Hypothalamus (tissue), 51 donors: ENCODE results near the gene DIP2C.
"Not testable (repeated sequence)": the region's sequence is repeated elsewhere in the genome, so short reads cannot be mapped to it uniquely, and the experiment has no call there.

Source experiments
- DNase-seq, 51 donors: peaks; one replicate each; lab custom pipeline; 2025; lab: John Stamatoyannopoulos, UW

Gene DIP2C

GRCh38 chr10:436911-437665, 252.4 kb downstream of the DIP2C start:
- no peak for DNase-seq

DNA sequence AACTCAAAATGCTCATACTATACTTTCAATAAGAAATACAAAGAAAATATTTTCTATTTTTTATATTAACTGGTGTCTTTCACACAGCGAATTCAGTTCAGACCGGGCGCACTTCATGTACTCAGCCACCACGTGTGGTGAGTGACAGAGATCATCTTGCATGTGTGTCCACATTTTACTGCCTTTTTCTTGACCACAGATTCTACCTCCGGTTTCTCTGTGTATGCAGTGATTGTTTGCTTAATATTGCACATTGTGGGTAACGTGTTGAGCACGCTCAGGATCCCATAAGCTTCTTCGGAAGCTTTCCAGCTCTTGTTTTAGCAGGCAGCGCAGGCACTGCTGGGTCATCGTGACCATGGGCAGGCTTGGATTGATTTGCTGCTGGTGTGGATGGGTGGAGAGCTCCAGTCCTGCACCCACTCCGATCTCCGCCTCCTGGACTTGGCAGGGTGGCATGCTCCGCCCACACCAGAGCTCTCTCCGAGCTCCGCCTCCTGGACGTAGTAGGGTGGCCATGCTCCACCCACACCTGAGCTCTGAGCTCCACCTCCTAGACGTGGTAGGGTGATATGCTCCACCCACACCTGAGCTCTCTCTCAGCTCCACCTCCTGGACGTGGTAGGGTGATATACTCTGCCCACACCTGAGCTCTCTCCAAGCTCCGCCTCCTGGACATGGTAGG, 253.3 kb downstream of the DIP2C start:
- no peak for DNase-seq

DNA sequence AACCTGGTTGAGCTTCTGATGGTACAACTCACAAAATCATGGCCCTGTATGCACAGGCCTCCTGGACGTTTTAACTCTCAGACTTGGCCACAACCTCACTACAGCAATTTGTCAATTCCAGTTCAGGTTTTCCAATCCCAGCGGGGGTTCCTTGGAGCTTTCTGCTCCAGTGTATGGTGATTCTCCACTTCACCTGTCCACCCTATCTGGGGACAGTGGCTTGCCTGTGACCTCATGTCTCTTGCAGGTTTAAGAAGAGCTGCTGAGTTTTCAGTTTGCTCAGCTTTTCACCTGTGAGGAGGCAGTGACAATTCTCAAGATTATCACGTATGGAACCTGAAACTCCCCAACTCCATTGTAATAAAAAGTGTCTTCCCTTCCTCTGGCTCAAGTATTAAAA, 254.1 kb downstream of the DIP2C start:
- DNase-seq = no peak

- DNase-seq = no peak
Measured at GRCh38 chr10:429696-430095, 259.8 kb downstream of the DIP2C start.

DNA sequence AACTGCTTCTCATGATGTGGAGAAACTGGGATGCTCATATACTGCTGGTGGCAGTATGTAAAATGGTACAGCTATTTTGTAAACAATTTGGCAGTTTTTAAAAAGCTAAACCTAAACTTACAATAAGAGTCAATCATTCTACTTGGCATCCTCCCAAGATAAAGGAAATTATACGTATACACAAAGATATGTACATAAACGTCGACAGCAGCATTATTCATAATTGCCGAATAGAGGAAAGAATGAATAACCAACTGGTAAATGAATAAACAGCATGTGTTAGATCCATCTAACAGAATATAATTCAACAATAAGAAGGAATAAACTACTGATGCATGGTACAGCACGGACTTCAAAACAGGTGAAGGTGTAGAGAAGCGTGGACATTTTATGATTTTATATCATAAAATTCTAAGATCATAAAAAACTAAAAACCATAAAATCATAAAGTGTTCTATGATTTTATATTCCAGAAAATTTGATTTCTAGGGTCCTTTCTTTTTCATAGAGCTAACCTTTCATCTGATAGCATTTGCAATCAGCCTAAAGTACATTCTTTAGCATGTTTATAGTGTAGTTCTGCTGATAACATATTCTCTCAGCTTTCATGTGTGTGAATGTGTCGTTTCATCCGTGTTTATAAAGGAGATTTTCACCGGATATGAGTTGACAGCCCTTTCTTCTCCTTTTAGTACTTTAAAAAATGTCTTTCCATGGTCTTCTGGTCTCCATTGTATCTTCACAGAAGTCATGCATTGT, 261.5 kb downstream of the DIP2C start:
- no peak for DNase-seq

DNA sequence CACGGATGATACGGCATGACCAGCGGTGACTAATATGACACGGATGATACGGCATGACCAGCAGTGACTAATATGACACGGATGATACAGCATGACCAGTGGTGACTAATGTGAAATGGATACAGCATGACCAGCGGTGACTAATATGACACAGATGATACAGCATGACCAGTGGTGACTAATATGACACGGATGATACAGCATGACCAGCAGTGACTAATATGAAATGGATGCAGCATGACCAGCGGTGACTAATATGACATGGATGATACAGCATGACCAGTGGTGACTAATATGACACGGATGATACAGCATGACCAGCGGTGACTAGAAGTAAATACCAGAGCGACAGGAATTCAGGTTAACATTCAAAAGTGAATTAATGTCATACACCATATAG, 264.1 kb downstream of the DIP2C start:
- DNase-seq = not testable (repeated sequence)

GRCh38 chr10:424724-425123, 264.7 kb downstream of the DIP2C start:
- not testable (repeated sequence) for DNase-seq

DNA sequence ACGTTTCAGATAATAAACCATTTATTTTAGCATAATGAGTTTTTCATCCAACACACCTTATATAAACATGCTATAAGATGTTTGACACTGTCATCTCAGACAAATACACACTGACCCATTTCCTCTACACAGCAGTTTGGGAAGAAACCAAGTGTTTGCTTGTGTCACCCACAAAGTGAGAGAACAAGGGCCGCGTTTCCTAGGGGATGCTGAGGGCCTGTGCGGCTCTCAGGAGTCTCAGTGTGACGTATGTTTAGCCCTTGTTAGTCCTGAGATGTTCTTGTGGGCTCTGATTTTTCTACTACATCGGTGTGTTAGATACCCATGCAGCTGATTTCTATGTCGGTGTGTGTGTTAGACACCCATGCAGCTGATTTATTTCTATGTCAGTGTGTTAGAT, 266.3 kb downstream of the DIP2C start:
- peak in 14 of 51 donors; percentile 7 to 61 (median 24) for DNase-seq

DNA sequence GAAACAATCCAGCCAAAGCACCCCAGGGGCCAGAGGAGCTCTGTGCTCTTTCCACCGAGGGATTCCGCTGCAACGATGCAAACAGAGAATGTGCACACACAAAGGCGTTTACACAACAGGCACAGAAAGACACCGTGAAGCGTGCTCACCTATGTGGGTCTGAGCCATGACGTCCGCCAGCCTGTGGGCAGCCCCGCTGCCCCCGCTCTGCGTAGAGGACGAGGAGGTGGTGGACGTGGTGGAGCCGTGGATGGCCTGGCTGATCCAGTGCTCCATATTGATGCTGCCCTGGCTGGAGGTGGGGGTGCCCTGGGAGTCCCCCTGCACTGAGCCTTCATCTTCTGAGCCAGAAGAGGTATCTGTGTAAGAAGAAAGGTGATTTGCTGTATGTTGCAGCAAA, 266.8 kb downstream of the DIP2C start:
- no peak for DNase-seq

GRCh38 chr10:422241-422640, 267.2 kb downstream of the DIP2C start:
- no peak for DNase-seq

GRCh38 chr10:421170-421569, 268.3 kb downstream of the DIP2C start:
- DNase-seq = no peak

- no peak for DNase-seq
Measured at GRCh38 chr10:420154-421121, 269.0 kb downstream of the DIP2C start.

- DNase-seq = no peak
Measured at GRCh38 chr10:418894-419293, 270.6 kb downstream of the DIP2C start.

DNA sequence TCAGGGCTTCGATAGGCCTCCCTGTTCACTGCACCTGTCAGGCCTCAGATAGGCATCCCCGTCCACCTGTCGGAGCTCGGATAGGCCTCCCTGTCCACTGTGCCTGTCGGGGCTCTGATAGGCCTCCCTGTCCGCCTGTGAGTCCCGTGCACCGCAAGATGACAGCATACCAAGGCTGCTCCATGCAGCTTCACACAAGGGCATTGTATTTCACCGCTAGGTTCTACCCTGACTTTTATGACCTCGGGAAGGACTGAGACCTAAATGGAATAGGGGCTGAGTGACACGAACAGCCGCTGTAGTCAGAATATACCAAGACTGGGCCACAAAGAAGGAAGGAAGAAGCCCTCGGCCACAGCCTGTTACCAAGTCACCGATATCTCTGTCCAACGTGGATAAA, 271.2 kb downstream of the DIP2C start:
- DNase-seq = no peak

GRCh38 chr10:416091-416515, 273.4 kb downstream of the DIP2C start:
- DNase-seq = no peak

GRCh38 chr10:413662-414071, 275.8 kb downstream of the DIP2C start:
- DNase-seq = no peak

- DNase-seq = no peak
Measured at GRCh38 chr10:412109-412508, 277.4 kb downstream of the DIP2C start.

DNA sequence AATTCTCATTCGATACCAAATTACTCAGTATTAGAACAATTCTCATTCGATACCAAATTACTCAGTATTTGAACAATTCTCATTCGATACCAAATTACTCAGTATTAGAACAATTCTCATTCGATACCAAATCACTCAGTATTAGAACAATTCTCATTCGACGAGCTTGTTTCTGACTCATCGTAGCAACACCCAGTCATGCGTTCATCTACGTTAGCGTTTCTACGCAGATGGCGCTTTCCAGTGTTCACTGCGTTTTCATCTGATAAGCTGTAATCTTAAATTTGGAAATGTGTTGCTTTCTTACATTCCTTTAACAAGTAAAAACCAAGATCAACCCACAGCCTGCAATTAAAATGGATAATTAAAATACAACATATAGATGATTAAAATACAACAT, 277.9 kb downstream of the DIP2C start:
- DNase-seq = no peak

- DNase-seq = no peak
Measured at GRCh38 chr10:409408-410040, 279.9 kb downstream of the DIP2C start.

DNA sequence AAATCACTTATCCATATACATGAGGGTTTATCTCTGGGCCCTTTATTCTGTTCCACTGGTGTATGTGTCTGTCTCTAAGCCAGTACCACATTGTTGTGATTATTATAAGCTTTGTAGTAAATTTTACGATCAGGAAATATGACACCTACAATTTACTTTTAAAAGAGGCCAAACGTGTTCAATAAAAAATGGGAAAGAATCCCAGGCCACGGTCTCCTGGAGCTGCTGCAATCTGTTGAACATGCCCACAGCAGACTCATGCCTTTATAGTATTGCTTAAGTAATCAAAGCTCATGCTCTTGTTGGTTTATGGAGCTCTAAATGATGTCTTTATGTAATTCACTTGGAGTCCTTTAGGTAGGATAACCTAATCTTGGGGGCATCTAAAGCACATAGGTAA, 281.2 kb downstream of the DIP2C start:
- DNase-seq = no peak
